GM19455 (cell line): Measurements from ENCODE around the gene IGSF21.

ENCODE experiments used
- ATAC-seq: cut with Tn5 transposase; IDR thresholded peaks from one replicate; pipeline ENCODE4 v1.9.1; 2021; ENCODE audit not compliant: unreplicated experiment

IGSF21 gene

GRCh38 chr1:18292531-18292930, 184.9 kb downstream of the IGSF21 start:
- no peak for ATAC-seq

GRCh38 chr1:18293291-18293690, 185.7 kb downstream of the IGSF21 start:
- ATAC-seq, result no peak

GRCh38 chr1:18294437-18295176, 187.0 kb downstream of the IGSF21 start:
- ATAC-seq, result no peak

GRCh38 chr1:18297896-18298648, 190.5 kb downstream of the IGSF21 start:
- no peak for ATAC-seq

GRCh38 chr1:18299441-18300338, 192.1 kb downstream of the IGSF21 start:
- no peak for ATAC-seq

GRCh38 chr1:18300376-18300775, 192.8 kb downstream of the IGSF21 start:
- no peak for ATAC-seq

GRCh38 chr1:18302788-18303413, 195.3 kb downstream of the IGSF21 start:
- ATAC-seq, result no peak

GRCh38 chr1:18304151-18304869, 196.7 kb downstream of the IGSF21 start:
- no peak for ATAC-seq

GRCh38 chr1:18305182-18305795, 197.7 kb downstream of the IGSF21 start:
- ATAC-seq, result no peak

- no peak for ATAC-seq
These were observed 199.8 kb downstream of the IGSF21 start for GRCh38 chr1:18307329-18307898.

GRCh38 chr1:18309552-18310155, 202.1 kb downstream of the IGSF21 start:
- no peak for ATAC-seq

- ATAC-seq, result no peak
These were observed 205.4 kb downstream of the IGSF21 start for GRCh38 chr1:18312961-18313360.

GRCh38 chr1:18313523-18313922, 205.9 kb downstream of the IGSF21 start:
- no peak for ATAC-seq

- ATAC-seq, result no peak
These were observed 206.8 kb downstream of the IGSF21 start for GRCh38 chr1:18314399-18314798.

GRCh38 chr1:18315449-18315848, 207.9 kb downstream of the IGSF21 start:
- ATAC-seq, result no peak

GRCh38 chr1:18316764-18317163, 209.2 kb downstream of the IGSF21 start:
- no peak for ATAC-seq

- ATAC-seq, result no peak
These were observed 211.5 kb downstream of the IGSF21 start for GRCh38 chr1:18319099-18319498.

GRCh38 chr1:18320051-18320450, 212.5 kb downstream of the IGSF21 start:
- no peak for ATAC-seq

GRCh38 chr1:18322368-18323032, 214.9 kb downstream of the IGSF21 start:
- no peak for ATAC-seq
